HepG2 (cell line): ENCODE results near the gene ARVCF. TPM values are rescaled to one million over a fixed set of nuclear protein-coding genes. Genes with fewer than 3 reads are reported as not detected.

Source experiments
- HNF4A ChIP-seq: sonication (generic); formaldehyde crosslinking; IDR thresholded peaks from 2 replicates; pipeline ENCODE4 v1.4.0; 2020; ENCODE audit warnings: missing genetic modification reagents
- HNRNPL ChIP-seq: fragments of 200-400 bp; formaldehyde crosslinking; IDR thresholded peaks from 2 replicates; pipeline ENCODE4 v1.6.1; 2017; ENCODE audit warnings: mild to moderate bottlenecking, low read depth, low read length
- HNRNPUL1 ChIP-seq: fragments of 200-400 bp; formaldehyde crosslinking; IDR thresholded peaks from 2 replicates; pipeline ENCODE4 v1.6.1; 2017; ENCODE audit warnings: low read depth, mild to moderate bottlenecking, low read length, moderate library complexity
- IRF2 ChIP-seq: IDR thresholded peaks from 2 replicates; pipeline ENCODE4 v1.6.1; 2018; ENCODE audit warnings: missing genetic modification reagents, missing compliant biosample characterization
- JARID2 ChIP-seq: sonication (generic); formaldehyde crosslinking; IDR thresholded peaks from 2 replicates; pipeline ENCODE4 v1.8.1; 2023; ENCODE audit warnings: missing genetic modification reagents, inconsistent platforms; ENCODE audit not compliant: insufficient replicate concordance
- KDM4B ChIP-seq: sonication (generic); formaldehyde crosslinking; IDR thresholded peaks from 2 replicates; pipeline ENCODE4 v1.4.0; 2020; ENCODE audit warnings: missing genetic modification reagents
- KDM5A ChIP-seq: fragments of 200-600 bp; sonication (generic); IDR thresholded peaks from 2 replicates; pipeline ENCODE4 v1.7.0; 2018; ENCODE audit warnings: antibody characterized with exemption, mild to moderate bottlenecking, low read length, borderline replicate concordance
- KLF15 ChIP-seq: sonication (generic); formaldehyde crosslinking; IDR thresholded peaks from 2 replicates; pipeline ENCODE4 v1.8.1; 2023; ENCODE audit warnings: borderline replicate concordance, mild to moderate bottlenecking, inconsistent platforms, missing genetic modification reagents, mixed read lengths
- MLLT10 ChIP-seq: sonication (generic); formaldehyde crosslinking; IDR thresholded peaks from 2 replicates; pipeline ENCODE4 v1.4.0; 2020; ENCODE audit warnings: missing genetic modification reagents
- NR2F6 ChIP-seq, 2 experiments: IDR thresholded peaks; 2 replicates each; pipeline ENCODE4 v1.6.1; 2016; ENCODE audit warnings: antibody characterized with exemption in 1 of 2, mild to moderate bottlenecking in 1 of 2
- PHF21A ChIP-seq: sonication (generic); formaldehyde crosslinking; IDR thresholded peaks from 2 replicates; pipeline ENCODE4 v1.5.0; 2020; ENCODE audit warnings: mild to moderate bottlenecking, missing genetic modification reagents
- RBAK ChIP-seq: sonication (generic); formaldehyde crosslinking; IDR thresholded peaks from 2 replicates; pipeline ENCODE4 v1.5.1; 2020; ENCODE audit warnings: mild to moderate bottlenecking, missing genetic modification reagents
- SIN3A ChIP-seq: IDR thresholded peaks from 2 replicates; pipeline ENCODE4 v1.6.1; 2011; ENCODE audit warnings: low read depth, mild to moderate bottlenecking, control low read depth, low read length, borderline replicate concordance
- SPEN ChIP-seq: sonication (generic); formaldehyde crosslinking; IDR thresholded peaks from 2 replicates; pipeline ENCODE4 v1.5.1; 2020; ENCODE audit warnings: low read depth, mild to moderate bottlenecking, missing genetic modification reagents
- STAG1 ChIP-seq: sonication (generic); formaldehyde crosslinking; IDR thresholded peaks from 2 replicates; pipeline ENCODE4 v1.4.0; 2020; ENCODE audit warnings: missing genetic modification reagents
- SUZ12 ChIP-seq: fragments of 150-350 bp; IDR thresholded peaks from 2 replicates; pipeline ENCODE4 v1.6.1; 2014; ENCODE audit warnings: low read depth, low read length
- TBL1XR1 ChIP-seq: fragments of 150-350 bp; IDR thresholded peaks from 2 replicates; pipeline ENCODE4 v1.6.1; 2014; ENCODE audit warnings: borderline replicate concordance, low read length; ENCODE audit not compliant: partially characterized antibody
- ZBTB38 ChIP-seq: sonication (generic); formaldehyde crosslinking; IDR thresholded peaks from 2 replicates; pipeline ENCODE4 v1.5.1; 2020; ENCODE audit warnings: mild to moderate bottlenecking, missing genetic modification reagents
- ZNF446 ChIP-seq: sonication (generic); formaldehyde crosslinking; IDR thresholded peaks from 2 replicates; pipeline ENCODE4 v1.5.0; 2020; ENCODE audit warnings: mild to moderate bottlenecking, missing genetic modification reagents
- ZNF543 ChIP-seq: sonication (generic); formaldehyde crosslinking; IDR thresholded peaks from 2 replicates; pipeline ENCODE4 v1.4.0; 2020; ENCODE audit warnings: mild to moderate bottlenecking, missing genetic modification reagents
- polyA plus RNA-seq, 8 experiments: library from polyadenylated mRNA; depleted of rRNA in 3 of 8; stranded (reverse) in 7 of 8; unstranded in 1 of 8; fragments of >200 nt; fragmentation: Illumina TruSeq in 4 of 8; extraction: Trizol in 4 of 8; gene quantifications; 2 replicates each; pipeline versions ENCODE4 v1.2.1 to v1.2.3, GENCODE V29; 2011 to 2016; ENCODE audit warnings: low read depth in 4 of 8, missing spikeins in 1 of 8, mixed read lengths in 1 of 8; ENCODE audit not compliant: insufficient read depth in 1 of 8
- total RNA-seq, 5 experiments: library from RNA; depleted of rRNA; stranded (reverse); fragments of >200 nt; fragmentation: Illumina TruSeq; extraction: Trizol; gene quantifications; 2 replicates each; pipeline ENCODE4 v1.2.3, GENCODE V29; 2016; ENCODE audit warnings: low read depth in 1 of 5
- TF ChIP-seq, protein P1 (sequence below): sonication (generic); formaldehyde crosslinking; IDR thresholded peaks from 2 replicates; pipeline ENCODE4 v1.5.0; 2020; ENCODE audit warnings: missing genetic modification reagents
- TF ChIP-seq, protein P2 (sequence below): sonication (generic); formaldehyde crosslinking; IDR thresholded peaks from 2 replicates; pipeline ENCODE4 v1.4.0; 2020; ENCODE audit warnings: missing genetic modification reagents
- TF ChIP-seq, protein P3 (sequence below): sonication (generic); formaldehyde crosslinking; IDR thresholded peaks from 2 replicates; pipeline ENCODE4 v1.5.1; 2020; ENCODE audit warnings: mild to moderate bottlenecking, moderate library complexity, missing genetic modification reagents
- TF ChIP-seq, protein P4 (sequence below): sonication (generic); formaldehyde crosslinking; IDR thresholded peaks from 2 replicates; pipeline ENCODE4 v1.9.0; 2021; ENCODE audit warnings: missing genetic modification reagents, borderline replicate concordance

The ARVCF gene
- total and polyA plus RNA-seq, 2 of the 13 experiments (the other 11 are each of a cell fraction or from before 2014, with no cell fraction given): 16.4 to 17.7 TPM

DNA sequence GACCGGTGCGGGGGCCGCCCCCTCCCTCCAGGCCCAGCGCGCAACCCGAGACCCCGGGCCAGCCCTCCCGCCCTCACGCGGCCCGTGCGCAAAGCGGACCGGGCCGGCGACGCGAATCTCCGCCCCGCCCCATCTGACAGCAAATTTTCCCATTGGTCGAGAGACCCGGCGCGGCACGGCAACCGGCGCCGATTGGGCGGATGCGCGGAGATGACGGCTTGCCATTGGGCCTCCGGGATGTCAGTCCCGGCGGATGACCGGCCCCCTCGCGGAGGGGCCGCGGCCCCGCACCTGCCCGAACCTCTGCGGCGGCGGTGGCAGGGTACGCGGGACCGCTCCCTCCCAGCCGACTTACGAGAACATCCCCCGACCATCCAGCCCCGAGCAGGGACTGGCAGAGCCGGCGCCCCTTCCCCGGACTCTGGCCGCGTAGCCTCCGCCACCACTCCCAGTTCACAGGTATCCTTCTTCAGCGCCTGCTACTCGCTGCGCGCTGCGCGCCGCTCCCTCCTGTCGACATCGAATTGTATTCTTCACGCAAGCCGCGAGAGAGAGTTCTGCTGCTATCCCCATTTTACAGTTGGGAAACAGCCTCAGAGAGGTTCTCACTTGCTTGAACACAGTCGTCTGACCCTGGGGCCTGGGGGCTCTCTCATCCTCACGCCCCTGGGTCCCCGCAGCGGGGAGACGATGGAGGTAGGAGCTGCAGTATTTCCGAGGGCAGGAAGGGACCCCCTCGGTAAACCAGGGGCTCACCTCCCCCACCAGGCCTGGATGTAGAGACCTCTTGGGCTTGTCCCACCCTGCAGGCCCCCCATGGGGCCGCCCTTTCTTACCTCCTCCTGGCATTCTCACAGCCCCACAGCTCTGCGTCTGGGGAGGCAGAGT, at the start of gene ARVCF (continued):
- TF ChIP-seq, protein P1, sequence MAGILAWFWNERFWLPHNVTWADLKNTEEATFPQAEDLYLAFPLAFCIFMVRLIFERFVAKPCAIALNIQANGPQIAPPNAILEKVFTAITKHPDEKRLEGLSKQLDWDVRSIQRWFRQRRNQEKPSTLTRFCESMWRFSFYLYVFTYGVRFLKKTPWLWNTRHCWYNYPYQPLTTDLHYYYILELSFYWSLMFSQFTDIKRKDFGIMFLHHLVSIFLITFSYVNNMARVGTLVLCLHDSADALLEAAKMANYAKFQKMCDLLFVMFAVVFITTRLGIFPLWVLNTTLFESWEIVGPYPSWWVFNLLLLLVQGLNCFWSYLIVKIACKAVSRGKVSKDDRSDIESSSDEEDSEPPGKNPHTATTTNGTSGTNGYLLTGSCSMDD (CRISPR knock-in tag): no peak
- no peak for TF ChIP-seq TBL1XR1
- TF ChIP-seq, protein P2, sequence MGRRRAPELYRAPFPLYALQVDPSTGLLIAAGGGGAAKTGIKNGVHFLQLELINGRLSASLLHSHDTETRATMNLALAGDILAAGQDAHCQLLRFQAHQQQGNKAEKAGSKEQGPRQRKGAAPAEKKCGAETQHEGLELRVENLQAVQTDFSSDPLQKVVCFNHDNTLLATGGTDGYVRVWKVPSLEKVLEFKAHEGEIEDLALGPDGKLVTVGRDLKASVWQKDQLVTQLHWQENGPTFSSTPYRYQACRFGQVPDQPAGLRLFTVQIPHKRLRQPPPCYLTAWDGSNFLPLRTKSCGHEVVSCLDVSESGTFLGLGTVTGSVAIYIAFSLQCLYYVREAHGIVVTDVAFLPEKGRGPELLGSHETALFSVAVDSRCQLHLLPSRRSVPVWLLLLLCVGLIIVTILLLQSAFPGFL (CRISPR knock-in tag): no peak
- TF ChIP-seq HNF4A: no peak
- TF ChIP-seq HNRNPL: no peak
- no peak for TF ChIP-seq SIN3A
- no peak for TF ChIP-seq KDM4B (CRISPR knock-in tag)
- no peak for TF ChIP-seq KLF15 (CRISPR knock-in tag)
- TF ChIP-seq KDM5A: no peak
- TF ChIP-seq STAG1: no peak
- TF ChIP-seq MLLT10 (CRISPR knock-in tag): no peak
- no peak; the same call in 1 of the 2 replicates for TF ChIP-seq ZBTB38 (CRISPR knock-in tag)
- no peak for TF ChIP-seq ZNF543 (CRISPR knock-in tag)
- TF ChIP-seq IRF2 (CRISPR knock-in tag): no peak
- TF ChIP-seq SPEN: peak; percentile 60; the same call in 1 of the 2 replicates
- TF ChIP-seq, protein P3, sequence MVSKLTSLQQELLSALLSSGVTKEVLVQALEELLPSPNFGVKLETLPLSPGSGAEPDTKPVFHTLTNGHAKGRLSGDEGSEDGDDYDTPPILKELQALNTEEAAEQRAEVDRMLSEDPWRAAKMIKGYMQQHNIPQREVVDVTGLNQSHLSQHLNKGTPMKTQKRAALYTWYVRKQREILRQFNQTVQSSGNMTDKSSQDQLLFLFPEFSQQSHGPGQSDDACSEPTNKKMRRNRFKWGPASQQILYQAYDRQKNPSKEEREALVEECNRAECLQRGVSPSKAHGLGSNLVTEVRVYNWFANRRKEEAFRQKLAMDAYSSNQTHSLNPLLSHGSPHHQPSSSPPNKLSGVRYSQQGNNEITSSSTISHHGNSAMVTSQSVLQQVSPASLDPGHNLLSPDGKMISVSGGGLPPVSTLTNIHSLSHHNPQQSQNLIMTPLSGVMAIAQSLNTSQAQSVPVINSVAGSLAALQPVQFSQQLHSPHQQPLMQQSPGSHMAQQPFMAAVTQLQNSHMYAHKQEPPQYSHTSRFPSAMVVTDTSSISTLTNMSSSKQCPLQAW: peak; percentile 82
- TF ChIP-seq NR2F6 (IDR thresholded peaks at IDR 0.05): no peak
- TF ChIP-seq NR2F6 (CRISPR knock-in tag; IDR thresholded peaks at IDR 0.05): no peak
- peak; percentile 92 for TF ChIP-seq PHF21A (CRISPR knock-in tag)
- TF ChIP-seq HNRNPUL1: no peak
- TF ChIP-seq, protein P4, sequence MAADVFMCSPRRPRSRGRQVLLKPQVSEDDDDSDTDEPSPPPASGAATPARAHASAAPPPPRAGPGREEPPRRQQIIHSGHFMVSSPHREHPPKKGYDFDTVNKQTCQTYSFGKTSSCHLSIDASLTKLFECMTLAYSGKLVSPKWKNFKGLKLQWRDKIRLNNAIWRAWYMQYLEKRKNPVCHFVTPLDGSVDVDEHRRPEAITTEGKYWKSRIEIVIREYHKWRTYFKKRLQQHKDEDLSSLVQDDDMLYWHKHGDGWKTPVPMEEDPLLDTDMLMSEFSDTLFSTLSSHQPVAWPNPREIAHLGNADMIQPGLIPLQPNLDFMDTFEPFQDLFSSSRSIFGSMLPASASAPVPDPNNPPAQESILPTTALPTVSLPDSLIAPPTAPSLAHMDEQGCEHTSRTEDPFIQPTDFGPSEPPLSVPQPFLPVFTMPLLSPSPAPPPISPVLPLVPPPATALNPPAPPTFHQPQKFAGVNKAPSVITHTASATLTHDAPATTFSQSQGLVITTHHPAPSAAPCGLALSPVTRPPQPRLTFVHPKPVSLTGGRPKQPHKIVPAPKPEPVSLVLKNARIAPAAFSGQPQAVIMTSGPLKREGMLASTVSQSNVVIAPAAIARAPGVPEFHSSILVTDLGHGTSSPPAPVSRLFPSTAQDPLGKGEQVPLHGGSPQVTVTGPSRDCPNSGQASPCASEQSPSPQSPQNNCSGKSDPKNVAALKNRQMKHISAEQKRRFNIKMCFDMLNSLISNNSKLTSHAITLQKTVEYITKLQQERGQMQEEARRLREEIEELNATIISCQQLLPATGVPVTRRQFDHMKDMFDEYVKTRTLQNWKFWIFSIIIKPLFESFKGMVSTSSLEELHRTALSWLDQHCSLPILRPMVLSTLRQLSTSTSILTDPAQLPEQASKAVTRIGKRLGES (CRISPR knock-in tag): no peak
- no peak for TF ChIP-seq JARID2 (CRISPR knock-in tag)
- TF ChIP-seq ZNF446 (CRISPR knock-in tag): no peak
- no peak for TF ChIP-seq RBAK (CRISPR knock-in tag)
- TF ChIP-seq SUZ12: no peak
